ENCODE data around the gene UBE2K. TPM values are rescaled to one million over a fixed set of nuclear protein-coding genes. Genes with fewer than 3 reads are reported as not detected.
A peak's percentile ranks its signal among the peaks of the same experiment; 100 is the strongest.

UBE2K gene
- total and polyA plus RNA-seq, 8 donors: 7.0 to 187 (median 38.4) TPM

DNA sequence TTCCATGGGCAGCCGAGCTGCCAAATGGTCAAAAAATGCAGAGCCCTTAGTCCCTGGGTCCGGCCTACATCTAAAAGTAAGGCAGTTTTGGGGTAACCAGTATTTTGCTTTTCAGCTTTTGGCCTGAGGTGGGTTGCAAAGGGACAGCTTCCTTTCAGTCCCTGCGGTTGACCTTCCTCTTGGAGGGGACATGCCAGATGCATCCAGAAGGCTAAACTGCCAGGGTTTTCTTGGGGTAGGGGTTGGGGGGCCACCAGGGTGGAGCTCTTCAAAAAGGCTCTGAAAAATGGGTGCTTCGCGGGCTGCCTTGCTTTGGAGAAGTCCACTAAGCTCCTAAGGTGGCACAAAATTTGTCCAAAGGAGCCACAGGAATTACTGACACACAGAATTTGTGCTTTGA is 120.7 kb downstream of the UBE2K start:
- Histone ChIP-seq H3K9me3 (no peaks in the 10 kb centered on the region), H3K36me3 (peaks cover 0 to 6% (median 1%) of the 10 kb centered on the region in 4 donors), H3K27ac (no peak overlapping the region), H3K4me1 (no peaks in the 10 kb centered on the region), H3K27me3 (no peaks in the 10 kb centered on the region), H3K4me3 (no peak overlapping the region)
- 74 to 95% (median 86%) methylated on average over 5 of the region's 5 CpGs for WGBS, 5 donors
- intact Hi-C loops (cut with DNase I; ENCODE audit: low total_unique reads): no loop called here
- no peak for DNase-seq
- TF ChIP-seq EP300 (IDR thresholded peaks at IDR 0.05): no peak
- no peak for TF ChIP-seq POLR2AphosphoS5 (IDR thresholded peaks at IDR 0.05)
- no peak for TF ChIP-seq POLR2A (IDR thresholded peaks at IDR 0.05)
- TF ChIP-seq, protein P1, sequence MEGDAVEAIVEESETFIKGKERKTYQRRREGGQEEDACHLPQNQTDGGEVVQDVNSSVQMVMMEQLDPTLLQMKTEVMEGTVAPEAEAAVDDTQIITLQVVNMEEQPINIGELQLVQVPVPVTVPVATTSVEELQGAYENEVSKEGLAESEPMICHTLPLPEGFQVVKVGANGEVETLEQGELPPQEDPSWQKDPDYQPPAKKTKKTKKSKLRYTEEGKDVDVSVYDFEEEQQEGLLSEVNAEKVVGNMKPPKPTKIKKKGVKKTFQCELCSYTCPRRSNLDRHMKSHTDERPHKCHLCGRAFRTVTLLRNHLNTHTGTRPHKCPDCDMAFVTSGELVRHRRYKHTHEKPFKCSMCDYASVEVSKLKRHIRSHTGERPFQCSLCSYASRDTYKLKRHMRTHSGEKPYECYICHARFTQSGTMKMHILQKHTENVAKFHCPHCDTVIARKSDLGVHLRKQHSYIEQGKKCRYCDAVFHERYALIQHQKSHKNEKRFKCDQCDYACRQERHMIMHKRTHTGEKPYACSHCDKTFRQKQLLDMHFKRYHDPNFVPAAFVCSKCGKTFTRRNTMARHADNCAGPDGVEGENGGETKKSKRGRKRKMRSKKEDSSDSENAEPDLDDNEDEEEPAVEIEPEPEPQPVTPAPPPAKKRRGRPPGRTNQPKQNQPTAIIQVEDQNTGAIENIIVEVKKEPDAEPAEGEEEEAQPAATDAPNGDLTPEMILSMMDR (IDR thresholded peaks at IDR 0.05): no peak

DNA sequence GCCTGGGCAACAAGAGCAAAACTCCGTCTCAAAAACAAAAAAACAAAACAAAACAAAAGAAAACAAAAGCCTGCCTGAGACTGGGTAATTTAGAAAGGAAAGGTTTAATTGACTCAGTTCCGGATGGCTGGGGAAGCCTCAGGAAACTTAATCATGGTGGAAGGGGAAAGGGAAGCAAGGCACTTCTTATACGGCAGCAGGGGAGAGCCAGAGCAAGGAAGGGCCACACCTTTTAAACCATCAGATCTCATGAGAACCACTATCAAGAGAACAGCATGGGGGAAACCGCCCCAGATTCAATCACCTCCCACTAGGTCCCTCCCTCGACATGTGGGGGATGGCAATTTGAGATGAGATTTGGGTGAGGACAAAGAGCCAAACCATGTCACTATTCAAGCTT is 122.2 kb downstream of the UBE2K start:
- peaks cover 3 to 13% (median 7%) of the 10 kb centered on the region in 4 donors for H3K36me3 ChIP-seq
- no peaks in the 10 kb centered on the region for H3K9me3 ChIP-seq
- DNase-seq: no peak
- H3K27me3 ChIP-seq: no peaks in the 10 kb centered on the region
- WGBS, 5 donors: 76 to 88% (median 80%) methylated on average over 5 of the region's 5 CpGs
- TF ChIP-seq POLR2A (IDR thresholded peaks at IDR 0.05) (no peak), POLR2AphosphoS5 (IDR thresholded peaks at IDR 0.05) (no peak), EP300 (IDR thresholded peaks at IDR 0.05) (no peak)
- TF ChIP-seq, protein P1 (IDR thresholded peaks at IDR 0.05): no peak
- no peak overlapping the region for H3K27ac ChIP-seq
- intact Hi-C loops (cut with DNase I; ENCODE audit: low total_unique reads): no loop called here
- H3K4me3 ChIP-seq: no peak overlapping the region
- no peaks in the 10 kb centered on the region for H3K4me1 ChIP-seq

DNA sequence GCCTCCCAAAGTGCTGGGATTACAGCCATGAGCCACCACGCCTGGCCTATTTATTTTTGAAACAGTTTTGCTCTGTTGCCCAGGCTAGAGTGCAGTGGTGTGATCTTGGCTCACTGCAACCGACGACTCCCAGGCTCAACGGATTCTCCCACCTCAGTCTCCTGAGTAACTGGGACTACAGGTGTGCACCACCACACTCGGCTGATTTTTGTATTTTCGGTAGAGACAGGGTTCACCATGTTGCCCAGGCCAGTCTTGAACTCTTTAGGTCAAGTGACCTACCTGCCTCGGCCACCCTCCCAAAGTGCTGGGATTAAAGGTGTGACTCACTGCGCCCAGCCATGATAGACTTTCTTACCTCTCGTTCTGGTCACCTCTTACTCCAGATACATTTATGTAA is 124.0 kb downstream of the UBE2K start:
- Histone ChIP-seq H3K4me1 (no peaks in the 10 kb centered on the region), H3K9me3 (no peaks in the 10 kb centered on the region), H3K4me3 (no peak overlapping the region), H3K27me3 (no peaks in the 10 kb centered on the region), H3K27ac (no peak overlapping the region), H3K36me3 (peaks cover 8 to 26% (median 22%) of the 10 kb centered on the region in 4 donors)
- intact Hi-C loops (cut with DNase I; ENCODE audit: low total_unique reads): no loop called here
- DNase-seq: no peak
- TF ChIP-seq POLR2AphosphoS5 (IDR thresholded peaks at IDR 0.05) (no peak), EP300 (IDR thresholded peaks at IDR 0.05) (no peak), POLR2A (IDR thresholded peaks at IDR 0.05) (no peak)
- TF ChIP-seq, protein P1 (IDR thresholded peaks at IDR 0.05): no peak
- 95 to 97% (median 97%) methylated on average over 9 of the region's 9 CpGs for WGBS, 5 donors

DNA sequence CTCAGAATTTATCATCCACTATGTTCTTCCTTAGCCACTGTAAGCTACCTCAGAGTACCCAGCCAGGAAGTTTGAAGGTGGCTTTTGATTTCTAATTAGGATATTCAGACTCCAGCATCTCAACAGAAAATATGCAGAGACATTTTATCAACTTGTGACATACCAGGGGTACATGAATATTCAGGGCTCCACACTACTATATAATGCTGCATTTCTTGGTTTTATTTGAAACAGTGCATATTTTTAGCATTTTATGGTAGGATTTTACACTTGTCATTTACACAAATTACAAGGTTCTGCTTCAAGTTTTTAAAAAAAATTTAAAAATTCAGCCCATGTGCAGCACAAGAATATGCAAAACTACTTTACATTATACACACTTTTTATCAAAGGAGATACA is 124.7 kb downstream of the UBE2K start:
- intact Hi-C loops (cut with DNase I; ENCODE audit: low total_unique reads): no loop called here

DNA sequence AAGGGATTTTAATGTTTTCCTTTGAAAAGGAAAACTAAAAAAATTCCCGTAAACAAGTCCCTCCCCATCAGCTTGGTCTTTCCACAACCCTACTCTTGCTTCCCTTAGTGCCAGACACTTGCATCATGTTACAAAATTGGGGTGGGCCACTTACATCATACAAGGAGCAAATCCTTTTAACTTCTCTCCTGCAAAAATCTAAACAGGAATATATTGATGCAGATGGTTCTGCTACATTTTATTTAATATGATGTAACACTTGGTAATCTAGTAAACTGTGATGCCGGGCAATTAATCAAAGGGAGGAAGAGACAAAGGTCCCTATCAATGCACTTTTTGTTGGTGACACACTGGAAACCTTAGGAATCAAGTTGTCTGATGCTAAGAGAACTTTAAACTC is 125.3 kb downstream of the UBE2K start:
- Histone ChIP-seq H3K27me3 (no peaks in the 10 kb centered on the region), H3K27ac (no peak overlapping the region), H3K9me3 (no peaks in the 10 kb centered on the region), H3K36me3 (peaks cover 8 to 38% (median 34%) of the 10 kb centered on the region in 4 donors), H3K4me1 (no peaks in the 10 kb centered on the region), H3K4me3 (no peak overlapping the region)
- peak in 1 of 2 donors; percentile 34 for DNase-seq
- 76 to 86% (median 83%) methylated on average over 2 of the region's 2 CpGs for WGBS, 5 donors
- no peak for TF ChIP-seq POLR2AphosphoS5 (IDR thresholded peaks at IDR 0.05)
- TF ChIP-seq EP300 (IDR thresholded peaks at IDR 0.05): no peak
- no peak for TF ChIP-seq POLR2A (IDR thresholded peaks at IDR 0.05)
- intact Hi-C loops (cut with DNase I; ENCODE audit: low total_unique reads): no loop called here

More for the DNA sequence above, 124.7 kb downstream of the UBE2K start:
- Histone ChIP-seq H3K36me3 (peaks cover 8 to 33% (median 29%) of the 10 kb centered on the region in 4 donors), H3K9me3 (no peaks in the 10 kb centered on the region), H3K27ac (no peak overlapping the region), H3K4me1 (no peaks in the 10 kb centered on the region), H3K27me3 (no peaks in the 10 kb centered on the region), H3K4me3 (no peak overlapping the region)
- no peak for TF ChIP-seq POLR2A (IDR thresholded peaks at IDR 0.05)
- DNase-seq: no peak

All from stomach (tissue), 9 donors.